ENCODE measurements around the gene TSHZ3. TPM values are rescaled to one million over a fixed set of nuclear protein-coding genes. Genes with fewer than 3 reads are reported as not detected.

TSHZ3 gene
- total and polyA plus RNA-seq, 9 of the 15 experiments (the other 6 are each of a cell fraction or from before 2014, with no cell fraction given): 0.03 to 0.13 (median 0.05) TPM; not detected in 5

DNA sequence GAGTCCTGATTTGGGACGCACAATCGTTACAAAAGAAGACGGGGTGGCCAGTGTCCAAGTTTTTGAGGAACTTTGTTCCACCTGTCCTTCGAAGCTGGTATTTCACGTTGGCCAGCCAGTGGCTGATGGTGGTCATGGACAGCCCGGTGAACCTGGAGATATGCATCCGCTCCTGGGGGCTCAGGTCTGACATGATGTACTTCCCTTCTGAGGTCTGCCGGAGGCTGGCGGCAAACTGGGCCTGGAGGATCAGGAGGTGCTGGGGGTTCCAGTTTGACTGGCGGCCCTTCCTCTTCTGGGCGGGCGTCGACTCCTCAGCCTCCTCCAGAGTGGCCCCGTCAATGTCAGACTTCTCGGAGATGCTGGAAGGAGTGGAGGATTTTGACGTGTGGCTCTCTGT, 72.4 kb downstream of the TSHZ3 start:
- WGBS (ENCODE audit: insufficient coverage, low coverage, missing lambda C conversion rate): 2% methylated on average over 16 of the region's 16 CpGs
- ChIA-PET POLR2A (no interaction called here), CTCF (ENCODE audit: low intra/inter-chr PET ratio) (no interaction called here)
- no peak overlapping the region for H3K9ac ChIP-seq (ENCODE audit: insufficient read depth in 1 of 2, low read depth in 2 of 2, low read length in 2 of 2)
- H3K9me3 ChIP-seq (replicated peaks; ENCODE audit: control insufficient read depth, insufficient read depth, low read depth, low read length): no peaks in the 10 kb centered on the region
- H4K20me1 ChIP-seq (replicated peaks; ENCODE audit: control insufficient read depth, insufficient read depth, low read length): no peaks in the 10 kb centered on the region; the same call in none of the 2 replicates
- H3K4me1 ChIP-seq (replicated peaks in 1 of 2; ENCODE audit: control insufficient read depth in 2 of 2, insufficient read depth in 2 of 2, low read length in 2 of 2): no peaks in the 10 kb centered on the region
- peaks cover 36 to 60% of the 10 kb centered on the region in 2 experiments for H3K27me3 ChIP-seq (ENCODE audit: control insufficient read depth in 2 of 2, insufficient read depth in 2 of 2, low read length in 2 of 2)
- ATAC-seq: no peak
- no peaks in the 10 kb centered on the region for H3K9me1 ChIP-seq (ENCODE audit: control insufficient read depth, insufficient read depth, low read length)
- TF ChIP-seq, protein P1, sequence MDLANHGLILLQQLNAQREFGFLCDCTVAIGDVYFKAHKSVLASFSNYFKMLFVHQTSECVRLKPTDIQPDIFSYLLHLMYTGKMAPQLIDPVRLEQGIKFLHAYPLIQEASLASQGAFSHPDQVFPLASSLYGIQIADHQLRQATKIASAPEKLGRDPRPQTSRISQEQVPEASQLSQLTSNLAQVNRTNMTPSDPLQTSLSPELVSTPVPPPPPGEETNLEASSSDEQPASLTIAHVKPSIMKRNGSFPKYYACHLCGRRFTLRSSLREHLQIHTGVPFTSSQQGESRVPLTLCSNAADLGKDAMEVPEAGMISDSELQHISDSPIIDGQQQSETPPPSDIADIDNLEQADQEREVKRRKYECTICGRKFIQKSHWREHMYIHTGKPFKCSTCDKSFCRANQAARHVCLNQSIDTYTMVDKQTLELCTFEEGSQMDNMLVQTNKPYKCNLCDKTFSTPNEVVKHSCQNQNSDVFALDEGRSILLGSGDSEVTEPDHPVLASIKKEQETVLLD (IDR thresholded peaks at IDR 0.05): no peak
- H3K79me2 ChIP-seq (ENCODE audit: control insufficient read depth, insufficient read depth, low read length): no peaks in the 10 kb centered on the region
- intact Hi-C loops (cut with micrococcal nuclease): no loop called here
- no peaks in the 10 kb centered on the region for H3K36me3 ChIP-seq (ENCODE audit: control insufficient read depth, insufficient read depth, low read length)
- H2AFZ ChIP-seq (ENCODE audit: low read depth, low read length): no peak overlapping the region
- no peak overlapping the region for H3K27ac ChIP-seq (ENCODE audit: extremely low read depth, low read depth, low read length)
- H3K4me3 ChIP-seq: no peak overlapping the region
- in situ Hi-C loops (cut with MboI): no loop called here
- no TSS peak for BruUV-seq (replicated peaks)
- FAIRE-seq: no peak
- no peak for DNase-seq (ENCODE audit: extremely low read depth in 1 of 4, low spot score in 3 of 4)
- no peak overlapping the region for H3K4me2 ChIP-seq (ENCODE audit: insufficient read depth, low read length)

DNA sequence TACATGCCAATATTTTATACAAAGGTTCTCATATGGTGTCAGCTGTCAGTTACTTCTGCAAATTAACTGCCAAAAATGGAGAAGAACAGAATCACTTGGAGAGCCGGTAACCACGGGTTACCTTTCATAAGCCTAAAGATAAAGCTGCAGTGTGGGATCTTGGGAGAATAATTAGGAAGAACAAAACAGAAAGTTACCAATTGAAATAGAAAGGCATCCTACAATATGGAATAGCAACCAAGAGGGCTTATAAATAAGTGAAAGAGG, 74.2 kb downstream of the TSHZ3 start:
- FAIRE-seq: no peak
- ATAC-seq: no peak
- BruUV-seq (replicated peaks): no TSS peak
- Histone ChIP-seq H3K9me3 (replicated peaks; ENCODE audit: control insufficient read depth, insufficient read depth, low read depth, low read length) (no peaks in the 10 kb centered on the region), H3K4me2 (ENCODE audit: insufficient read depth, low read length) (no peak overlapping the region), H2AFZ (ENCODE audit: low read depth, low read length) (no peak overlapping the region), H3K4me3 (no peak overlapping the region), H3K9me1 (ENCODE audit: control insufficient read depth, insufficient read depth, low read length) (no peaks in the 10 kb centered on the region), H3K27ac (ENCODE audit: extremely low read depth, low read depth, low read length) (no peak overlapping the region), H4K20me1 (replicated peaks; ENCODE audit: control insufficient read depth, insufficient read depth, low read length) (no peaks in the 10 kb centered on the region; the same call in 1 of the 2 replicates), H3K36me3 (ENCODE audit: control insufficient read depth, insufficient read depth, low read length) (no peaks in the 10 kb centered on the region), H3K9ac (ENCODE audit: insufficient read depth in 1 of 2, low read depth in 2 of 2, low read length in 2 of 2) (no peak overlapping the region), H3K4me1 (replicated peaks in 1 of 2; ENCODE audit: control insufficient read depth in 2 of 2, insufficient read depth in 2 of 2, low read length in 2 of 2) (no peaks in the 10 kb centered on the region), H3K79me2 (ENCODE audit: control insufficient read depth, insufficient read depth, low read length) (no peaks in the 10 kb centered on the region), H3K27me3 (ENCODE audit: control insufficient read depth in 2 of 2, insufficient read depth in 2 of 2, low read length in 2 of 2) (peaks cover 42 to 66% of the 10 kb centered on the region in 2 experiments)
- WGBS (ENCODE audit: insufficient coverage, low coverage, missing lambda C conversion rate): 0% methylated on average over 2 of the region's 2 CpGs
- no peak for DNase-seq (ENCODE audit: extremely low read depth in 1 of 4, low spot score in 3 of 4)
- ChIA-PET POLR2A (no interaction called here), CTCF (ENCODE audit: low intra/inter-chr PET ratio) (no interaction called here)
- in situ Hi-C loops (cut with MboI) (no loop called here), intact Hi-C loops (cut with micrococcal nuclease) (no loop called here)
- TF ChIP-seq PURB (CRISPR knock-in tag; IDR thresholded peaks at IDR 0.05; ENCODE audit: low read depth) (no peak), NFIX (CRISPR knock-in tag; IDR thresholded peaks at IDR 0.05; ENCODE audit: low read depth) (no peak), ZNF507 (tag; conservative IDR thresholded peaks at IDR 0.05) (no peak), NCOA2 (IDR thresholded peaks at IDR 0.05; ENCODE audit: partially characterized antibody in 2 of 2) (no peak), ELF4 (CRISPR knock-in tag; IDR thresholded peaks at IDR 0.05) (no peak), RFX7 (CRISPR knock-in tag; IDR thresholded peaks at IDR 0.05) (no peak), HOXB6 (CRISPR knock-in tag; IDR thresholded peaks at IDR 0.05; ENCODE audit: borderline replicate concordance) (no peak), ZNF121 (CRISPR knock-in tag; conservative IDR thresholded peaks at IDR 0.05) (no peak)
- TF ChIP-seq, protein P2, sequence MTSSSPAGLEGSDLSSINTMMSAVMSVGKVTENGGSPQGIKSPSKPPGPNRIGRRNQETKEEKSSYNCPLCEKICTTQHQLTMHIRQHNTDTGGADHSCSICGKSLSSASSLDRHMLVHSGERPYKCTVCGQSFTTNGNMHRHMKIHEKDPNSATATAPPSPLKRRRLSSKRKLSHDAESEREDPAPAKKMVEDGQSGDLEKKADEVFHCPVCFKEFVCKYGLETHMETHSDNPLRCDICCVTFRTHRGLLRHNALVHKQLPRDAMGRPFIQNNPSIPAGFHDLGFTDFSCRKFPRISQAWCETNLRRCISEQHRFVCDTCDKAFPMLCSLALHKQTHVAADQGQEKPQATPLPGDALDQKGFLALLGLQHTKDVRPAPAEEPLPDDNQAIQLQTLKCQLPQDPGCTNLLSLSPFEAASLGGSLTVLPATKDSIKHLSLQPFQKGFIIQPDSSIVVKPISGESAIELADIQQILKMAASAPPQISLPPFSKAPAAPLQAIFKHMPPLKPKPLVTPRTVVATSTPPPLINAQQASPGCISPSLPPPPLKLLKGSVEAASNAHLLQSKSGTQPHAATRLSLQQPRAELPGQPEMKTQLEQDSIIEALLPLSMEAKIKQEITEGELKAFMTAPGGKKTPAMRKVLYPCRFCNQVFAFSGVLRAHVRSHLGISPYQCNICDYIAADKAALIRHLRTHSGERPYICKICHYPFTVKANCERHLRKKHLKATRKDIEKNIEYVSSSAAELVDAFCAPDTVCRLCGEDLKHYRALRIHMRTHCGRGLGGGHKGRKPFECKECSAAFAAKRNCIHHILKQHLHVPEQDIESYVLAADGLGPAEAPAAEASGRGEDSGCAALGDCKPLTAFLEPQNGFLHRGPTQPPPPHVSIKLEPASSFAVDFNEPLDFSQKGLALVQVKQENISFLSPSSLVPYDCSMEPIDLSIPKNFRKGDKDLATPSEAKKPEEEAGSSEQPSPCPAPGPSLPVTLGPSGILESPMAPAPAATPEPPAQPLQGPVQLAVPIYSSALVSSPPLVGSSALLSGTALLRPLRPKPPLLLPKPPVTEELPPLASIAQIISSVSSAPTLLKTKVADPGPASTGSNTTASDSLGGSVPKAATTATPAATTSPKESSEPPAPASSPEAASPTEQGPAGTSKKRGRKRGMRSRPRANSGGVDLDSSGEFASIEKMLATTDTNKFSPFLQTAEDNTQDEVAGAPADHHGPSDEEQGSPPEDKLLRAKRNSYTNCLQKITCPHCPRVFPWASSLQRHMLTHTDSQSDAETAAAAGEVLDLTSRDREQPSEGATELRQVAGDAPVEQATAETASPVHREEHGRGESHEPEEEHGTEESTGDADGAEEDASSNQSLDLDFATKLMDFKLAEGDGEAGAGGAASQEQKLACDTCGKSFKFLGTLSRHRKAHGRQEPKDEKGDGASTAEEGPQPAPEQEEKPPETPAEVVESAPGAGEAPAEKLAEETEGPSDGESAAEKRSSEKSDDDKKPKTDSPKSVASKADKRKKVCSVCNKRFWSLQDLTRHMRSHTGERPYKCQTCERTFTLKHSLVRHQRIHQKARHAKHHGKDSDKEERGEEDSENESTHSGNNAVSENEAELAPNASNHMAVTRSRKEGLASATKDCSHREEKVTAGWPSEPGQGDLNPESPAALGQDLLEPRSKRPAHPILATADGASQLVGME (CRISPR knock-in tag; IDR thresholded peaks at IDR 0.05): no peak

Data from K562 (cell line).